BLaER1 treated with 17β-estradiol and CSF1 and Interleukin-3, amounts not matched to agents 10 nM and 100 nM (cell line): ENCODE data around the gene POU6F2.

Experiments used
- H3K27ac ChIP-seq, 11 experiments: shearing (Covaris generic); formaldehyde crosslinking; 2 replicates each; pipeline ENCODE4 v1.8.1; 2022
- H3K27me3 ChIP-seq, 11 experiments: shearing (Covaris generic); formaldehyde crosslinking; 2 replicates each; pipeline ENCODE4 v1.8.1; 2022
- H3K36me3 ChIP-seq, 11 experiments: shearing (Covaris generic); formaldehyde crosslinking; 2 replicates each; pipeline ENCODE4 v1.8.1; 2022
- H3K4me1 ChIP-seq, 10 experiments: shearing (Covaris generic); formaldehyde crosslinking; 2 replicates each; pipeline ENCODE4 v1.8.1; 2022
- H3K4me2 ChIP-seq, 11 experiments: shearing (Covaris generic); formaldehyde crosslinking; 2 replicates each; pipeline ENCODE4 v1.8.1; 2022
- H3K4me3 ChIP-seq, 10 experiments: shearing (Covaris generic); formaldehyde crosslinking; 2 replicates each; pipeline ENCODE4 v1.8.1; 2022
- H3K9ac ChIP-seq, 11 experiments: shearing (Covaris generic); formaldehyde crosslinking; 2 replicates each; pipeline ENCODE4 v1.8.1; 2022
- H3K9me3 ChIP-seq, 11 experiments: shearing (Covaris generic); formaldehyde crosslinking; replicated peaks in 1 of 11; 2 replicates each; pipeline ENCODE4 v1.8.1; 2022
- H4K20me1 ChIP-seq, 11 experiments: shearing (Covaris generic); formaldehyde crosslinking; 2 replicates each; pipeline ENCODE4 v1.8.1; 2022
- Cebpa-rat ChIP-seq, 11 experiments: shearing (Covaris generic); IDR thresholded peaks; 2 replicates each; pipeline ENCODE4 v1.8.1; 2022

The POU6F2 gene

GRCh38 chr7:39145935-39146334 is 168.2 kb downstream of the POU6F2 start:
- H3K4me3 ChIP-seq = no peak overlapping the region
- H3K36me3 ChIP-seq = no peaks in the 10 kb centered on the region
- no peak overlapping the region for H3K4me2 ChIP-seq
- no peak overlapping the region for H3K9ac ChIP-seq
- no peak for TF ChIP-seq Cebpa-rat (IDR thresholded peaks at IDR 0.05)
- H3K4me1 ChIP-seq = no peaks in the 10 kb centered on the region
- no peak overlapping the region for H3K27ac ChIP-seq
- no peaks in the 10 kb centered on the region for H3K27me3 ChIP-seq
- H4K20me1 ChIP-seq = no peaks in the 10 kb centered on the region
- peaks cover 0 to 4% (median 2%) of the 10 kb centered on the region in 11 experiments; a peak in 18 of 22 replicates for H3K9me3 ChIP-seq

- Histone ChIP-seq H3K36me3 (no peaks in the 10 kb centered on the region), H4K20me1 (no peaks in the 10 kb centered on the region), H3K27me3 (no peaks in the 10 kb centered on the region), H3K4me2 (no peak overlapping the region), H3K4me3 (no peak overlapping the region), H3K4me1 (no peaks in the 10 kb centered on the region), H3K9me3 (no peaks in the 10 kb centered on the region), H3K27ac (no peak overlapping the region), H3K9ac (no peak overlapping the region)
- TF ChIP-seq Cebpa-rat (IDR thresholded peaks at IDR 0.05) = no peak
Measured at GRCh38 chr7:39152701-39153100, 175.0 kb downstream of the POU6F2 start.

GRCh38 chr7:39153113-39153512 is 175.4 kb downstream of the POU6F2 start:
- H4K20me1 ChIP-seq = no peaks in the 10 kb centered on the region
- no peak overlapping the region for H3K9ac ChIP-seq
- H3K27me3 ChIP-seq = no peaks in the 10 kb centered on the region
- no peak overlapping the region for H3K27ac ChIP-seq
- H3K4me3 ChIP-seq = no peak overlapping the region
- no peaks in the 10 kb centered on the region for H3K9me3 ChIP-seq
- H3K36me3 ChIP-seq = no peaks in the 10 kb centered on the region
- H3K4me1 ChIP-seq = no peaks in the 10 kb centered on the region
- no peak for TF ChIP-seq Cebpa-rat (IDR thresholded peaks at IDR 0.05)
- H3K4me2 ChIP-seq = no peak overlapping the region

- Histone ChIP-seq H3K27ac (no peak overlapping the region), H4K20me1 (no peaks in the 10 kb centered on the region), H3K4me3 (no peak overlapping the region), H3K27me3 (no peaks in the 10 kb centered on the region), H3K9ac (no peak overlapping the region), H3K9me3 (no peaks in the 10 kb centered on the region), H3K4me2 (no peak overlapping the region), H3K4me1 (no peaks in the 10 kb centered on the region), H3K36me3 (no peaks in the 10 kb centered on the region)
- TF ChIP-seq Cebpa-rat (IDR thresholded peaks at IDR 0.05) = no peak
Measured at GRCh38 chr7:39153647-39154046, 175.9 kb downstream of the POU6F2 start.

GRCh38 chr7:39154815-39155214 is 177.1 kb downstream of the POU6F2 start:
- no peak overlapping the region for H3K4me2 ChIP-seq
- no peaks in the 10 kb centered on the region for H3K9me3 ChIP-seq
- H3K27ac ChIP-seq = no peak overlapping the region
- H3K9ac ChIP-seq = no peak overlapping the region
- no peak overlapping the region for H3K4me3 ChIP-seq
- TF ChIP-seq Cebpa-rat (IDR thresholded peaks at IDR 0.05) = no peak
- H4K20me1 ChIP-seq = no peaks in the 10 kb centered on the region
- H3K36me3 ChIP-seq = no peaks in the 10 kb centered on the region
- H3K4me1 ChIP-seq = no peaks in the 10 kb centered on the region
- H3K27me3 ChIP-seq = no peaks in the 10 kb centered on the region

- no peaks in the 10 kb centered on the region for H3K4me1 ChIP-seq
- H3K36me3 ChIP-seq = no peaks in the 10 kb centered on the region
- no peaks in the 10 kb centered on the region for H3K27me3 ChIP-seq
- H3K27ac ChIP-seq = no peak overlapping the region
- no peak overlapping the region for H3K4me2 ChIP-seq
- no peak overlapping the region for H3K4me3 ChIP-seq
- no peaks in the 10 kb centered on the region for H4K20me1 ChIP-seq
- H3K9me3 ChIP-seq = no peaks in the 10 kb centered on the region
- no peak overlapping the region for H3K9ac ChIP-seq
- TF ChIP-seq Cebpa-rat (IDR thresholded peaks at IDR 0.05) = no peak
Measured at GRCh38 chr7:39158367-39158766, 180.7 kb downstream of the POU6F2 start.

- no peaks in the 10 kb centered on the region for H3K4me1 ChIP-seq
- H3K27me3 ChIP-seq = no peaks in the 10 kb centered on the region
- H4K20me1 ChIP-seq = no peaks in the 10 kb centered on the region
- H3K9ac ChIP-seq = no peak overlapping the region
- H3K36me3 ChIP-seq = no peaks in the 10 kb centered on the region
- H3K9me3 ChIP-seq = no peaks in the 10 kb centered on the region
- TF ChIP-seq Cebpa-rat (IDR thresholded peaks at IDR 0.05) = no peak
- no peak overlapping the region for H3K4me2 ChIP-seq
- H3K27ac ChIP-seq = no peak overlapping the region
- no peak overlapping the region for H3K4me3 ChIP-seq
Measured at GRCh38 chr7:39161903-39162302, 184.2 kb downstream of the POU6F2 start.

- Histone ChIP-seq H3K36me3 (no peaks in the 10 kb centered on the region), H4K20me1 (no peaks in the 10 kb centered on the region), H3K27ac (no peak overlapping the region), H3K4me1 (no peaks in the 10 kb centered on the region), H3K27me3 (no peaks in the 10 kb centered on the region), H3K9ac (no peak overlapping the region), H3K9me3 (no peaks in the 10 kb centered on the region), H3K4me3 (no peak overlapping the region), H3K4me2 (no peak overlapping the region)
- TF ChIP-seq Cebpa-rat (IDR thresholded peaks at IDR 0.05) = no peak
Measured at GRCh38 chr7:39164887-39165286, 187.2 kb downstream of the POU6F2 start.

- Histone ChIP-seq H3K4me3 (no peak overlapping the region), H3K9me3 (no peaks in the 10 kb centered on the region), H3K27ac (no peak overlapping the region), H4K20me1 (no peaks in the 10 kb centered on the region), H3K36me3 (no peaks in the 10 kb centered on the region), H3K9ac (no peak overlapping the region), H3K27me3 (no peaks in the 10 kb centered on the region), H3K4me1 (no peaks in the 10 kb centered on the region), H3K4me2 (no peak overlapping the region)
- no peak for TF ChIP-seq Cebpa-rat (IDR thresholded peaks at IDR 0.05)
Measured at GRCh38 chr7:39168403-39169098, 190.8 kb downstream of the POU6F2 start.

GRCh38 chr7:39172137-39172536 is 194.4 kb downstream of the POU6F2 start:
- TF ChIP-seq Cebpa-rat (IDR thresholded peaks at IDR 0.05) = no peak

More at GRCh38 chr7:39172137-39172536, 194.4 kb downstream of the POU6F2 start:
- no peaks in the 10 kb centered on the region for H3K36me3 ChIP-seq
- no peaks in the 10 kb centered on the region for H4K20me1 ChIP-seq
- H3K4me3 ChIP-seq = no peak overlapping the region
- no peak overlapping the region for H3K9ac ChIP-seq
- H3K27ac ChIP-seq = no peak overlapping the region
- H3K27me3 ChIP-seq = no peaks in the 10 kb centered on the region
- no peaks in the 10 kb centered on the region for H3K9me3 ChIP-seq
- H3K4me1 ChIP-seq = no peaks in the 10 kb centered on the region
- no peak overlapping the region for H3K4me2 ChIP-seq
